GM19240 (cell line): Measurements from ENCODE around the gene CLEC7A.

Source experiments
- DNase-seq: peaks from one replicate; pipeline ENCODE4 v3.0.0; 2011; ENCODE audit warnings: low spot score; ENCODE audit not compliant: insufficient read length

Gene CLEC7A

GRCh38 chr12:10130042-10130441 is at the start of gene CLEC7A:
Gene CLEC7A, minus strand, starts transcription at chr12:10130199. Its CDS starts 117 bp downstream, at chr12:10130082.
- DNase-seq, result no peak

- DNase-seq, result no peak
Measured at GRCh38 chr12:10179776-10180181, 49.8 kb upstream of the CLEC7A start.

GRCh38 chr12:10178821-10179220 is 48.8 kb upstream of the CLEC7A start, which contains the start of gene TMEM52B:
Gene TMEM52B, plus strand, starts transcription at chr12:10179032. Its CDS starts 543 bp downstream, at chr12:10179575.
- DNase-seq, result no peak

GRCh38 chr12:10175846-10176636 is 46.0 kb upstream of the CLEC7A start:
- no peak for DNase-seq

GRCh38 chr12:10174986-10175614 is 45.1 kb upstream of the CLEC7A start:
- no peak for DNase-seq

GRCh38 chr12:10171973-10172728 is 42.2 kb upstream of the CLEC7A start, which contains the start of gene OLR1:
Gene OLR1, minus strand, starts transcription at chr12:10172132. Its CDS starts 55 bp downstream, at chr12:10172077.
- DNase-seq, result no peak

- no peak for DNase-seq
Measured at GRCh38 chr12:10170216-10170615, 40.2 kb upstream of the CLEC7A start.

GRCh38 chr12:10169104-10169503 is 39.1 kb upstream of the CLEC7A start:
- DNase-seq, result no peak

- no peak for DNase-seq
Measured at GRCh38 chr12:10167599-10167998, 37.6 kb upstream of the CLEC7A start.

- DNase-seq, result no peak
Measured at GRCh38 chr12:10165421-10165820, 35.4 kb upstream of the CLEC7A start.

- DNase-seq, result no peak
Measured at GRCh38 chr12:10163084-10163483, 33.1 kb upstream of the CLEC7A start.

- no peak for DNase-seq
Measured at GRCh38 chr12:10160617-10161385, 30.8 kb upstream of the CLEC7A start.

GRCh38 chr12:10159280-10159679 is 29.3 kb upstream of the CLEC7A start:
- DNase-seq, result no peak

- DNase-seq, result no peak
Measured at GRCh38 chr12:10158406-10158805, 28.4 kb upstream of the CLEC7A start.

- no peak for DNase-seq
Measured at GRCh38 chr12:10155966-10156365, 26.0 kb upstream of the CLEC7A start.

- no peak for DNase-seq
Measured at GRCh38 chr12:10154145-10154496, 24.1 kb upstream of the CLEC7A start.

- peak; percentile 9 for DNase-seq
Measured at GRCh38 chr12:10153271-10154144, 23.5 kb upstream of the CLEC7A start.

GRCh38 chr12:10151621-10152020 is 21.6 kb upstream of the CLEC7A start:
- DNase-seq, result no peak

- DNase-seq, result no peak
Measured at GRCh38 chr12:10147714-10148403, 17.9 kb upstream of the CLEC7A start.
